ENCODE data around the gene OXA1L.

DNA sequence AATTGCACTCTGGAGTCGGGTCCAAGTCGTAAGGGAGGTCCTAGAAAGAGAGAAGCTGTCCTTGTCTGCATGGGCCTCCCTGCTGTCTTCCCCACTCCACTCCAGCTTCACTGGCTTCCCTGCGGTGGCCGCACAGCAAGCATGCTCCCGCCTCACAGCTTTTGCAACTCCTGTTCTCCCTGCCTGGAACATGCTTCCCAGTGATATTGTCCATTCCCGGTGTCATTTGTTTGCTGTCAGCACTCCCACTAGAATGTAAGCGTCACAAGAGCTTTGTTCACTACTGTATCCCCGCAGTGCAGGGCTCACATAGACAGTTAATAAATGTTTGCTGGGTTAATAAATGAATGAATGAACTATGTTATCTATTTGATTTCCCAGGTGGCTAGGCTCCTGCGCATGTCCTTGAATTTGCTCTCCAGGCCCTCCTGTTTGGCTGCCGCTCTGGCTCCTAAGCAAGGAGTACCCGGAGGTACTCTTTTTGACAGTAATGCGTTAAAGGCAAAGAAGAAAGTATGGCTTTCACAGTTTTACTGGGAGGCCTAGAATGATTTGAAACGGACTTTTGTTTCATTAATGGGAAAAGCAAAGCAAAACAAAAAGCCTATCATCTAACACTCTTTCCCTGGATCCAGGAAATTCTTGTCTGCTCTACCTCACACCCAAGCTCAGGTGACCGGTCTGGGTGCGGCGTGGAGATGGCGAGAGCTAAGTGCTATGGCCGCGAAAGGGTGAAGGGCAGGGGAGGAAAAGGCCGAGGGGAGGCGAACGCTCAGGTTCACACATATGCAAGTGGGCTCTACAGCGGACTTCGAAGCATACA is 54.9 kb downstream of the OXA1L start:
- TF ChIP-seq CTCF (conservative IDR thresholded peaks at IDR 0.05; ENCODE audit: low read depth, low read length) (no peak), EZH2 (IDR thresholded peaks at IDR 0.05; ENCODE audit: low read length, unreplicated experiment) (no peak), EZH2phosphoT487 (IDR thresholded peaks at IDR 0.05; ENCODE audit: borderline replicate concordance, low read length) (no peak)

Data from PC-3 (cell line).